ENCODE results near the gene TRAF4. TPM values are rescaled to one million over a fixed set of nuclear protein-coding genes. Genes with fewer than 3 reads are reported as not detected.

Gene TRAF4
- total and polyA plus RNA-seq, 9 of the 15 experiments (the other 6 are each of a cell fraction or from before 2014, with no cell fraction given) = 2.4 to 147 (median 72.4) TPM

GRCh38 chr17:28735242-28735722, 8.5 kb upstream of the TRAF4 start (continued):
- TF ChIP-seq POLR2AphosphoS5 (IDR thresholded peaks at IDR 0.05; ENCODE audit: control insufficient read depth, insufficient read depth, low read depth, low read length) = no peak
- no peak for TF ChIP-seq CBFA2T2 (conservative IDR thresholded peaks at IDR 0.05)
- TF ChIP-seq XRCC3 (IDR thresholded peaks at IDR 0.05) = no peak
- TF ChIP-seq C11orf30 (IDR thresholded peaks at IDR 0.05; ENCODE audit: low read depth) = peak; percentile 93
- TF ChIP-seq ZNF354B (CRISPR knock-in tag; IDR thresholded peaks at IDR 0.05) = no peak
- TF ChIP-seq KLF10 (CRISPR knock-in tag; IDR thresholded peaks at IDR 0.05) = no peak
- no peak for TF ChIP-seq CREB5 (CRISPR knock-in tag; IDR thresholded peaks at IDR 0.05)
- TF ChIP-seq FOS (IDR thresholded peaks at IDR 0.05; ENCODE audit: extremely low read depth, insufficient read length) = peak; percentile 55
- TF ChIP-seq SMAD4 (CRISPR knock-in tag; conservative IDR thresholded peaks at IDR 0.05) = peak; percentile 79
- TF ChIP-seq ZFX (CRISPR knock-in tag; IDR thresholded peaks at IDR 0.05) = peak; percentile 42; the same call in 1 of the 2 replicates
- TF ChIP-seq TAL1 (IDR thresholded peaks at IDR 0.05) = no peak
- TF ChIP-seq TAF1 (IDR thresholded peaks at IDR 0.05; ENCODE audit: control insufficient read depth, extremely low read depth, insufficient read depth, low read length, severe bottlenecking) = peak; percentile 23
- TF ChIP-seq NFYB (IDR thresholded peaks at IDR 0.05; ENCODE audit: extremely low read depth, insufficient read length) = no peak
- no peak for TF ChIP-seq HMG20B (CRISPR knock-in tag; IDR thresholded peaks at IDR 0.05)
- TF ChIP-seq ZNF655 (CRISPR knock-in tag; IDR thresholded peaks at IDR 0.05) = no peak
- no peak for TF ChIP-seq NR3C1 (CRISPR knock-in tag; IDR thresholded peaks at IDR 0.05)
- TF ChIP-seq ZFP30 (CRISPR knock-in tag; IDR thresholded peaks at IDR 0.05; ENCODE audit: borderline replicate concordance) = no peak
- no peak for TF ChIP-seq ZNF77 (CRISPR knock-in tag; IDR thresholded peaks at IDR 0.05)
- no peak for TF ChIP-seq CXXC5 (CRISPR knock-in tag; IDR thresholded peaks at IDR 0.05)
- TF ChIP-seq FIP1L1 (IDR thresholded peaks at IDR 0.05; ENCODE audit: low read depth, low read length, poor library complexity, severe bottlenecking) = no peak
- no peak for TF ChIP-seq HES1 (IDR thresholded peaks at IDR 0.05; ENCODE audit: low read depth)
- TF ChIP-seq, protein P1, sequence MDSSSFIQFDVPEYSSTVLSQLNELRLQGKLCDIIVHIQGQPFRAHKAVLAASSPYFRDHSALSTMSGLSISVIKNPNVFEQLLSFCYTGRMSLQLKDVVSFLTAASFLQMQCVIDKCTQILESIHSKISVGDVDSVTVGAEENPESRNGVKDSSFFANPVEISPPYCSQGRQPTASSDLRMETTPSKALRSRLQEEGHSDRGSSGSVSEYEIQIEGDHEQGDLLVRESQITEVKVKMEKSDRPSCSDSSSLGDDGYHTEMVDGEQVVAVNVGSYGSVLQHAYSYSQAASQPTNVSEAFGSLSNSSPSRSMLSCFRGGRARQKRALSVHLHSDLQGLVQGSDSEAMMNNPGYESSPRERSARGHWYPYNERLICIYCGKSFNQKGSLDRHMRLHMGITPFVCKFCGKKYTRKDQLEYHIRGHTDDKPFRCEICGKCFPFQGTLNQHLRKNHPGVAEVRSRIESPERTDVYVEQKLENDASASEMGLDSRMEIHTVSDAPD (CRISPR knock-in tag; IDR thresholded peaks at IDR 0.05) = no peak
- no peak for TF ChIP-seq SAFB (IDR thresholded peaks at IDR 0.05; ENCODE audit: borderline replicate concordance, low read depth, low read length)
- no peak for TF ChIP-seq SMAD2 (IDR thresholded peaks at IDR 0.05; ENCODE audit: low read depth, low read length)
- TF ChIP-seq, protein P2, sequence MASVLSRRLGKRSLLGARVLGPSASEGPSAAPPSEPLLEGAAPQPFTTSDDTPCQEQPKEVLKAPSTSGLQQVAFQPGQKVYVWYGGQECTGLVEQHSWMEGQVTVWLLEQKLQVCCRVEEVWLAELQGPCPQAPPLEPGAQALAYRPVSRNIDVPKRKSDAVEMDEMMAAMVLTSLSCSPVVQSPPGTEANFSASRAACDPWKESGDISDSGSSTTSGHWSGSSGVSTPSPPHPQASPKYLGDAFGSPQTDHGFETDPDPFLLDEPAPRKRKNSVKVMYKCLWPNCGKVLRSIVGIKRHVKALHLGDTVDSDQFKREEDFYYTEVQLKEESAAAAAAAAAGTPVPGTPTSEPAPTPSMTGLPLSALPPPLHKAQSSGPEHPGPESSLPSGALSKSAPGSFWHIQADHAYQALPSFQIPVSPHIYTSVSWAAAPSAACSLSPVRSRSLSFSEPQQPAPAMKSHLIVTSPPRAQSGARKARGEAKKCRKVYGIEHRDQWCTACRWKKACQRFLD (CRISPR knock-in tag; IDR thresholded peaks at IDR 0.05) = no peak

Data from K562 (cell line).